ENCODE data around the gene NANP.

NANP gene

DNA sequence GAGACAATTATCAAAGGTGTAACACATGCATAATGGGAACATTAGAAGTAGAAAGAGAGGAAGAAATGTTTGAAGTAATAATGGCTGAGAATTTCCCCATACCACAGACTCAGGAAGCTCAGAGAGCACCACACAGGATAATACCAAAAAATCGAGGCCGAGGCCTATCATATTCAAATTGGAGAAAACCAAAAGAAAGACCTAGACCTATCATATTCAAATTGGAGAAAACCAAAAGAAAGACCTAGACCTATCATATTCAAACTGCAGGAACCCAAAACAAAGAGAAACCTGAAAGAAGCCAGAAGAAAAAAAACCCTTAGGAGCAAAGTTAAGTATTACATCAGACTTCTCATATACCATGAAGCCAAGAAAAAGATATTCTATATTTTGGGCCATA, 56.5 kb downstream of the NANP start:
- Histone ChIP-seq H3K4me3 (ENCODE audit: low read depth, low read length) (no peak overlapping the region), H3K36me3 (replicated peaks) (no peaks in the 10 kb centered on the region), H3K27me3 (replicated peaks) (no peaks in the 10 kb centered on the region), H3K27ac (no peak overlapping the region)
- TF ChIP-seq, protein P1, sequence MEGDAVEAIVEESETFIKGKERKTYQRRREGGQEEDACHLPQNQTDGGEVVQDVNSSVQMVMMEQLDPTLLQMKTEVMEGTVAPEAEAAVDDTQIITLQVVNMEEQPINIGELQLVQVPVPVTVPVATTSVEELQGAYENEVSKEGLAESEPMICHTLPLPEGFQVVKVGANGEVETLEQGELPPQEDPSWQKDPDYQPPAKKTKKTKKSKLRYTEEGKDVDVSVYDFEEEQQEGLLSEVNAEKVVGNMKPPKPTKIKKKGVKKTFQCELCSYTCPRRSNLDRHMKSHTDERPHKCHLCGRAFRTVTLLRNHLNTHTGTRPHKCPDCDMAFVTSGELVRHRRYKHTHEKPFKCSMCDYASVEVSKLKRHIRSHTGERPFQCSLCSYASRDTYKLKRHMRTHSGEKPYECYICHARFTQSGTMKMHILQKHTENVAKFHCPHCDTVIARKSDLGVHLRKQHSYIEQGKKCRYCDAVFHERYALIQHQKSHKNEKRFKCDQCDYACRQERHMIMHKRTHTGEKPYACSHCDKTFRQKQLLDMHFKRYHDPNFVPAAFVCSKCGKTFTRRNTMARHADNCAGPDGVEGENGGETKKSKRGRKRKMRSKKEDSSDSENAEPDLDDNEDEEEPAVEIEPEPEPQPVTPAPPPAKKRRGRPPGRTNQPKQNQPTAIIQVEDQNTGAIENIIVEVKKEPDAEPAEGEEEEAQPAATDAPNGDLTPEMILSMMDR (IDR thresholded peaks at IDR 0.05; ENCODE audit: low read depth, low read length, missing control alignments): no peak
- in situ Hi-C loops (cut with HindIII; ENCODE audit: low pct_ligation_motif_present, low sequenced_read_pairs): no loop called here
- DNase-seq: no peak

DNA sequence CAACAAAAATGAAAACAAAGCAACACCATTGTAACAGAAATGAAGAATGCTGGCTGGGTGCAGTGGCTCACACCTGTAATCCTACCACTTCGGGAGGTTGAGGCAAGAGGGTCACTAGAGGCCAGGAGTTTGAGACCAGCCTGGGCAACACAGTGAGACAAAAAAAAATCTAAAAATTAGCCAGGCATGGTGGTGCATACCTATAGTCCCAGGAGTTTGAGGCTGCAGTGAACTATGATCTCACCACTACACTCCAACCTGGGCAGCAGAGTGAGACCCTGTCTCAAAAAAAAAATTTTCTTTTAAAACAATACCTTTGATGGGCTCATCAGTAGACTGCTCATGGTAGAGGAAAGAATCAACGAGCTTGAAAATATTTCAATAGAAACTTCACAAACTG, 57.0 kb downstream of the NANP start:
- DNase-seq: no peak
- in situ Hi-C loops (cut with HindIII; ENCODE audit: low pct_ligation_motif_present, low sequenced_read_pairs): no loop called here
- TF ChIP-seq, protein P1 (IDR thresholded peaks at IDR 0.05; ENCODE audit: low read depth, low read length, missing control alignments): no peak
- H3K36me3 ChIP-seq (replicated peaks): no peaks in the 10 kb centered on the region
- no peak overlapping the region for H3K27ac ChIP-seq
- no peak overlapping the region for H3K4me3 ChIP-seq (ENCODE audit: low read depth, low read length)
- no peaks in the 10 kb centered on the region for H3K27me3 ChIP-seq (replicated peaks)

DNA sequence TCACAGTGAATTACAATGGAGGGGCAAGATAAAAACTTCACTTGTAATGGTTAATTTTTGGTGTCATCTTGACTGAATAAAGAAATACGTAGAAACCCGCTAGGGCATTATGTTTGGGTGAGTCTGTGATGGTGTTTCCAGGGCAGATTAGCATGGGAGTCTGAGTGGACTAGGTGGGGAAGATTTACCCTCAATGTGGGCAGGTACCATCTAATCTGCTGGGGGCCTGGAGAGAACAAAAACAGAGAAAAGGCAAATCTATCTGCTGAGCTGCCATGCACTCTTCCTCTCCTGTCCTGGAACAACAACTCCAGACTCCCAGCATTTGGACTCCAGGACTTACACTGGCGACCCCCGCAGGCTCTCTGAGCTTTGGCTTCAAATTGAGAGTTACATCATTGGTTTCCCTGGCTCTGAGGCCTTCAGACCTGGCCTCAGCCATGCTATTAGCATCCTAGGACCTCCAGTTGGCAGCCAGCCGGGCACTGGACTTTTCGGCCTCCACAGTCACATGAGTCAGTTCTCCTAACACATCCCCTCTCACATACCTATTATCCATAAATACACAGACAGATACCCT, 58.1 kb downstream of the NANP start:
- TF ChIP-seq, protein P1 (IDR thresholded peaks at IDR 0.05; ENCODE audit: low read depth, low read length, missing control alignments): no peak
- in situ Hi-C loops (cut with HindIII; ENCODE audit: low pct_ligation_motif_present, low sequenced_read_pairs): no loop called here
- Histone ChIP-seq H3K27ac (no peak overlapping the region), H3K27me3 (replicated peaks) (no peaks in the 10 kb centered on the region), H3K36me3 (replicated peaks) (no peaks in the 10 kb centered on the region), H3K4me3 (ENCODE audit: low read depth, low read length) (no peak overlapping the region)
- no peak for DNase-seq

DNA sequence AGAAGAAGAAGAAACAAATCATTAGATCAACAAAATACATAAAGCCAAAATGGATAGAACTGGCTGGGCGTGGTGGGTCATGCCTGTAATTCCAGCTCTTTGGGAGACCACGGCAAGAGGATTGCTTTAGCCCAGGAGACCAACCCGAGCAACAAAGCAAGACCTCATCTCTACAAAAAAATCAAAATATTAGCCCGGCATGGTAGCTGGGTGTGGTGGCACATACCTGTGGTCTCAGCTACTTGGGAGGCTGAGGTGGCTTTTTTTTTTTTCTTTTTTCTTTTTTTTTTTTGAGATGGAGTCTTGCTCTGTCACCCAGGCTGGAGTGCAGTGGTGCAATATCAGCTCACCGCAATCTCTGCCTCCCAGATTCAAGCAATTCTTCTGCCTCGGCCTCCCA, 59.9 kb downstream of the NANP start:
- no peak for DNase-seq
- TF ChIP-seq, protein P1 (IDR thresholded peaks at IDR 0.05; ENCODE audit: low read depth, low read length, missing control alignments): no peak
- Histone ChIP-seq H3K36me3 (replicated peaks) (no peaks in the 10 kb centered on the region), H3K27me3 (replicated peaks) (no peaks in the 10 kb centered on the region), H3K27ac (no peak overlapping the region), H3K4me3 (ENCODE audit: low read depth, low read length) (no peak overlapping the region)
- in situ Hi-C loops (cut with HindIII; ENCODE audit: low pct_ligation_motif_present, low sequenced_read_pairs): no loop called here

DNA sequence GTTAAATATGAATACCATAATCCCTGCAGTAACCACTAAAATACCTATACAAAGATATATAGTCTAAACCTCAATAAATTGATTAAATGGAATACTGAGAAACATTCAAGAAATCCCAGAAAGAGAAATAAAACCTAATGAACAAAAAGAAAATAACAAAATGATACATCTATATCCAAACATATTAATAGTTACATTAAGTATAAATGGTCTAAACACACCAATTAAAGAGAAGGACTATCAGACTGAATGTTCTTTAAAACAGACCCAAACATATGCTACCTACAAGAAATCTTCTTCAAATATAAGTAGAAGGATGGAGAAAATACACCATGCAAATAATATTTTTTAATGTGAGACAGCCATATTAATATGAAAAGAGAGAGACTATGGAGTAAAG, 60.5 kb downstream of the NANP start:
- in situ Hi-C loops (cut with HindIII; ENCODE audit: low pct_ligation_motif_present, low sequenced_read_pairs): no loop called here
- Histone ChIP-seq H3K36me3 (replicated peaks) (no peaks in the 10 kb centered on the region), H3K4me3 (ENCODE audit: low read depth, low read length) (no peak overlapping the region), H3K27ac (no peak overlapping the region), H3K27me3 (replicated peaks) (no peaks in the 10 kb centered on the region)
- TF ChIP-seq, protein P1 (IDR thresholded peaks at IDR 0.05; ENCODE audit: low read depth, low read length, missing control alignments): no peak
- DNase-seq: no peak
